WTC11 (cell line): ENCODE data around the gene NLRP6. TPM values are rescaled to one million over a fixed set of nuclear protein-coding genes. Genes with fewer than 3 reads are reported as not detected.

Experiments
- ATAC-seq: fragments of 200-7000 bp; cut with Tn5 transposase; 2 replicates; pipeline ENCODE4 v1.10.0; 2021; ENCODE audit warnings: mild to moderate bottlenecking, moderate library complexity
- CTCF ChIA-PET: fragments of 300-600 bp; sonication (Branson Sonifier 250); formaldehyde crosslinking; loops from one replicate; lab custom pipeline; 2021; ENCODE audit warnings: antibody characterized with exemption; lab: Charles Lee
- POLR2A ChIA-PET: fragments of 350-600 bp; sonication (Branson Sonifier 250); formaldehyde crosslinking; loops from one replicate; lab custom pipeline; 2021; ENCODE audit warnings: antibody characterized with exemption; lab: Charles Lee
- DNase-seq: peaks from one replicate; pipeline ENCODE4 v3.0.0; 2021; ENCODE audit warnings: low spot score
- H3K27ac Mint-ChIP-seq: 2 replicates; pipeline ENCODE4 v1.8.0; 2021; ENCODE audit warnings: mixed read lengths
- H3K27me3 Mint-ChIP-seq: 2 replicates; pipeline ENCODE4 v1.8.0; 2021; ENCODE audit warnings: low read depth, mild to moderate bottlenecking, moderate library complexity, mixed read lengths
- H3K36me3 Mint-ChIP-seq: 2 replicates; pipeline ENCODE4 v1.8.0; 2021; ENCODE audit warnings: mixed read lengths
- H3K4me1 Mint-ChIP-seq: 2 replicates; pipeline ENCODE4 v1.8.0; 2022; ENCODE audit warnings: mixed read lengths
- H3K4me3 Mint-ChIP-seq: 2 replicates; pipeline ENCODE4 v1.8.0; 2021; ENCODE audit warnings: mild to moderate bottlenecking, moderate library complexity, mixed read lengths
- H3K9me3 Mint-ChIP-seq: 2 replicates; pipeline ENCODE4 v1.8.0; 2021; ENCODE audit warnings: mixed read lengths
- AR ChIP-seq: fragments of 250-450 bp; sonication (Bioruptor Pico); IDR thresholded peaks from 2 replicates; pipeline ENCODE4 v1.9.0; 2021; ENCODE audit warnings: mild to moderate bottlenecking
- ARID4B ChIP-seq: sonication (generic); formaldehyde crosslinking; IDR thresholded peaks from 2 replicates; pipeline ENCODE4 v1.8.0; 2023; ENCODE audit warnings: missing genetic modification reagents, mild to moderate bottlenecking, borderline replicate concordance
- E2F5 ChIP-seq: sonication (generic); formaldehyde crosslinking; IDR thresholded peaks from 2 replicates; pipeline ENCODE4 v1.8.1; 2022; ENCODE audit warnings: mild to moderate bottlenecking, moderate library complexity, missing genetic modification reagents
- ESRRA ChIP-seq: sonication (generic); formaldehyde crosslinking; IDR thresholded peaks from 2 replicates; pipeline ENCODE4 v1.8.1; 2022; ENCODE audit warnings: mild to moderate bottlenecking, missing genetic modification reagents, borderline replicate concordance
- FOXP4 ChIP-seq: sonication (generic); formaldehyde crosslinking; IDR thresholded peaks from 2 replicates; pipeline ENCODE4 v1.8.0; 2022; ENCODE audit warnings: mild to moderate bottlenecking, missing genetic modification reagents
- GABPB1 ChIP-seq: sonication (generic); formaldehyde crosslinking; IDR thresholded peaks from 2 replicates; pipeline ENCODE4 v1.8.1; 2023; ENCODE audit warnings: mild to moderate bottlenecking, missing genetic modification reagents
- MAX ChIP-seq: sonication (generic); formaldehyde crosslinking; IDR thresholded peaks from 2 replicates; pipeline ENCODE4 v1.8.0; 2022; ENCODE audit warnings: mild to moderate bottlenecking, missing genetic modification reagents
- MYBL2 ChIP-seq: sonication (generic); formaldehyde crosslinking; IDR thresholded peaks from 2 replicates; pipeline ENCODE4 v1.8.1; 2023; ENCODE audit warnings: mild to moderate bottlenecking, moderate library complexity, missing genetic modification reagents
- SMAD3 ChIP-seq: sonication (generic); formaldehyde crosslinking; IDR thresholded peaks from 2 replicates; pipeline ENCODE4 v1.8.0; 2022; ENCODE audit warnings: missing genetic modification reagents, mild to moderate bottlenecking, borderline replicate concordance
- ZNF232 ChIP-seq: sonication (generic); formaldehyde crosslinking; IDR thresholded peaks from 2 replicates; pipeline ENCODE4 v1.8.0; 2022; ENCODE audit warnings: mild to moderate bottlenecking, missing genetic modification reagents
- total RNA-seq: library from RNA; stranded (reverse); gene quantifications from 3 replicates; pipeline ENCODE4 v1.2.3, GENCODE V29; 2021

Gene NLRP6
- total RNA-seq, 1 experiment from 2014 or later: 0.09 TPM

- ChIA-PET POLR2A (interaction anchor here (1.4 kb wide), 1 partner anchor 27 kb away, joined by 3 read pairs; no protein-coding TSS in a partner anchor), CTCF (interaction anchor here (1.5 to 1.6 kb wide), 2 partner anchors 21 to 63 kb away, joined by 4 to 8 read pairs; no protein-coding TSS in a partner anchor)
- H3K36me3 Mint-ChIP-seq: peaks cover 11% of the 10 kb centered on the region
These were observed 35.1 kb downstream of the NLRP6 start for GRCh38 chr11:313304-313786.

GRCh38 chr11:313787-314553, 35.8 kb downstream of the NLRP6 start, which contains the start of gene IFITM1:
Gene IFITM1, plus strand, starts transcription at chr11:314040. Its CDS starts 131 bp downstream, at chr11:314171.
- CTCF ChIA-PET: no interaction called here
- TF ChIP-seq MAX (CRISPR knock-in tag): peak; percentile 33; the same call in 1 of the 2 replicates
- TF ChIP-seq ZNF232 (CRISPR knock-in tag): peak; percentile 42; the same call in 1 of the 2 replicates
- TF ChIP-seq FOXP4 (CRISPR knock-in tag): 0 out of 2 replicates have a peak, but pooled peaks have one; percentile 42
- no peak for TF ChIP-seq ESRRA
- 0 out of 2 replicates have a peak, but pooled peaks have one; percentile 44 for TF ChIP-seq MYBL2 (CRISPR knock-in tag)
- TF ChIP-seq SMAD3 (CRISPR knock-in tag): 0 out of 2 replicates have a peak, but pooled peaks have one; percentile 49
- H3K36me3 Mint-ChIP-seq: peaks cover 11% of the 10 kb centered on the region
- peak within 1 kb of the TSS; percentile 97 for H3K4me3 Mint-ChIP-seq
- DNase-seq: no peak
- no peaks in the 10 kb centered on the region for H3K27me3 Mint-ChIP-seq
- POLR2A ChIA-PET: no interaction called here
- peak within 1 kb of the TSS; percentile 98 for H3K27ac Mint-ChIP-seq
- no peaks in the 10 kb centered on the region for H3K9me3 Mint-ChIP-seq
- H3K4me1 Mint-ChIP-seq: peaks cover 49% of the 10 kb centered on the region
- peak; percentile 29 for ATAC-seq

More at GRCh38 chr11:313304-313786, 35.1 kb downstream of the NLRP6 start:
- Mint-ChIP-seq H3K9me3 (no peaks in the 10 kb centered on the region), H3K27me3 (no peaks in the 10 kb centered on the region), H3K27ac (peak overlapping the region; percentile 98), H3K4me3 (peak overlapping the region; percentile 97), H3K4me1 (peaks cover 56% of the 10 kb centered on the region)
- DNase-seq (no peak), ATAC-seq (peak; percentile 4)
- TF ChIP-seq GABPB1 (no peak), E2F5 (CRISPR knock-in tag) (0 out of 2 replicates have a peak, but pooled peaks have one; percentile 2), ARID4B (CRISPR knock-in tag) (no peak), AR (CRISPR knock-in tag) (no peak)
